HEK293 (cell line): ENCODE data around the gene REM2.

Experiments
- KLF8 ChIP-seq: fragments of 450-650 bp; formaldehyde crosslinking; IDR thresholded peaks from 2 replicates; pipeline ENCODE4 v1.5.1; 2016; ENCODE audit warnings: missing biosample characterization, missing genetic modification characterization
- SP7 ChIP-seq: fragments of 450-650 bp; formaldehyde crosslinking; IDR thresholded peaks from 2 replicates; pipeline ENCODE4 v1.5.1; 2016; ENCODE audit warnings: missing biosample characterization, missing genetic modification characterization
- TRIM28 ChIP-seq: IDR thresholded peaks from 2 replicates; pipeline ENCODE4 v1.6.1; 2011; ENCODE audit warnings: low read length, control low read depth, borderline replicate concordance
- ZBTB20 ChIP-seq: fragments of 450-650 bp; formaldehyde crosslinking; IDR thresholded peaks from 2 replicates; pipeline ENCODE4 v1.5.1; 2016; ENCODE audit warnings: missing biosample characterization, missing genetic modification characterization
- ZBTB48 ChIP-seq: fragments of 450-650 bp; formaldehyde crosslinking; IDR thresholded peaks from 2 replicates; pipeline ENCODE4 v1.5.1; 2016; ENCODE audit warnings: missing biosample characterization, missing genetic modification characterization
- ZBTB8A ChIP-seq: fragments of 450-650 bp; formaldehyde crosslinking; IDR thresholded peaks from 2 replicates; pipeline ENCODE4 v1.5.1; 2016; ENCODE audit warnings: missing biosample characterization, missing genetic modification characterization
- ZFHX2 ChIP-seq: fragments of 450-650 bp; formaldehyde crosslinking; conservative IDR thresholded peaks from 2 replicates; pipeline ENCODE4 v1.5.1; 2016; ENCODE audit warnings: missing biosample characterization, missing genetic modification characterization
- ZNF16 ChIP-seq: fragments of 450-650 bp; formaldehyde crosslinking; IDR thresholded peaks from 2 replicates; pipeline ENCODE4 v1.5.1; 2016; ENCODE audit warnings: low read depth, missing biosample characterization, missing genetic modification characterization
- ZNF169 ChIP-seq: fragments of 450-650 bp; formaldehyde crosslinking; IDR thresholded peaks from 2 replicates; pipeline ENCODE4 v1.5.1; 2016; ENCODE audit warnings: missing biosample characterization, missing genetic modification characterization
- ZNF175 ChIP-seq: fragments of 450-650 bp; formaldehyde crosslinking; IDR thresholded peaks from 2 replicates; pipeline ENCODE4 v1.5.1; 2016; ENCODE audit warnings: missing biosample characterization, missing genetic modification characterization
- ZNF239 ChIP-seq: fragments of 450-650 bp; formaldehyde crosslinking; IDR thresholded peaks from 2 replicates; pipeline ENCODE4 v1.5.1; 2016; ENCODE audit warnings: missing biosample characterization, missing genetic modification characterization
- ZNF266 ChIP-seq: fragments of 450-650 bp; formaldehyde crosslinking; IDR thresholded peaks from 2 replicates; pipeline ENCODE4 v1.5.1; 2016; ENCODE audit warnings: missing biosample characterization, missing genetic modification characterization, low read depth
- ZNF341 ChIP-seq: fragments of 450-650 bp; formaldehyde crosslinking; IDR thresholded peaks from 2 replicates; pipeline ENCODE4; 2016; ENCODE audit warnings: low read depth, missing biosample characterization, missing genetic modification characterization
- ZNF366 ChIP-seq: fragments of 450-650 bp; formaldehyde crosslinking; conservative IDR thresholded peaks from 2 replicates; pipeline ENCODE4 v1.5.1; 2016; ENCODE audit warnings: missing biosample characterization, missing genetic modification characterization
- ZNF37A ChIP-seq: fragments of 450-650 bp; IDR thresholded peaks from 2 replicates; pipeline ENCODE4 v1.5.1; 2018; ENCODE audit warnings: missing biosample characterization, missing genetic modification characterization
- ZNF391 ChIP-seq: fragments of 450-650 bp; formaldehyde crosslinking; IDR thresholded peaks from 2 replicates; pipeline ENCODE4 v1.5.1; 2016; ENCODE audit warnings: low read depth, missing biosample characterization, missing genetic modification characterization, borderline replicate concordance
- ZNF394 ChIP-seq: fragments of 450-650 bp; formaldehyde crosslinking; IDR thresholded peaks from 2 replicates; pipeline ENCODE4 v1.5.1; 2016; ENCODE audit warnings: missing biosample characterization, missing genetic modification characterization, mild to moderate bottlenecking, moderate library complexity, borderline replicate concordance
- ZNF514 ChIP-seq: fragments of 450-650 bp; formaldehyde crosslinking; IDR thresholded peaks from 2 replicates; pipeline ENCODE4 v1.5.1; 2016; ENCODE audit warnings: missing biosample characterization, missing genetic modification characterization
- ZNF600 ChIP-seq: fragments of 450-650 bp; formaldehyde crosslinking; IDR thresholded peaks from 2 replicates; pipeline ENCODE4 v1.5.1; 2016; ENCODE audit warnings: missing biosample characterization, missing genetic modification characterization
- ZNF660 ChIP-seq: fragments of 450-650 bp; IDR thresholded peaks from 2 replicates; pipeline ENCODE4 v1.5.1; 2018; ENCODE audit warnings: missing biosample characterization, mild to moderate bottlenecking, missing genetic modification characterization
- ZNF76 ChIP-seq: fragments of 450-650 bp; formaldehyde crosslinking; IDR thresholded peaks from 2 replicates; pipeline ENCODE4; 2016; ENCODE audit warnings: low read depth, missing biosample characterization, missing genetic modification characterization, borderline replicate concordance
- ZNF785 ChIP-seq: fragments of 450-650 bp; formaldehyde crosslinking; IDR thresholded peaks from 2 replicates; pipeline ENCODE4 v1.5.1; 2016; ENCODE audit warnings: missing biosample characterization, missing genetic modification characterization
- ZNF843 ChIP-seq: fragments of 450-650 bp; formaldehyde crosslinking; IDR thresholded peaks from 2 replicates; pipeline ENCODE4 v1.5.1; 2016; ENCODE audit warnings: missing biosample characterization, missing genetic modification characterization
- TF ChIP-seq, protein P1 (sequence below): fragments of 450-650 bp; formaldehyde crosslinking; IDR thresholded peaks from 2 replicates; pipeline ENCODE4 v1.5.1; 2016; ENCODE audit warnings: missing biosample characterization, missing genetic modification characterization
- TF ChIP-seq, protein P2 (sequence below): fragments of 450-650 bp; formaldehyde crosslinking; IDR thresholded peaks from 2 replicates; pipeline ENCODE4 v1.5.1; 2016; ENCODE audit warnings: missing biosample characterization, missing genetic modification characterization
- TF ChIP-seq, protein P3 (sequence below): fragments of 450-650 bp; formaldehyde crosslinking; IDR thresholded peaks from 2 replicates; pipeline ENCODE4 v1.5.1; 2016; ENCODE audit warnings: missing biosample characterization, missing genetic modification characterization
- TF ChIP-seq, protein P4 (sequence below): fragments of 450-650 bp; formaldehyde crosslinking; IDR thresholded peaks from 2 replicates; pipeline ENCODE4 v1.5.1; 2016; ENCODE audit warnings: missing biosample characterization, missing genetic modification characterization
- TF ChIP-seq, protein P5 (sequence below): IDR thresholded peaks from 2 replicates; pipeline ENCODE4 v1.6.1; 2011; ENCODE audit warnings: mild to moderate bottlenecking, low read depth, low read length, borderline replicate concordance
- TF ChIP-seq, protein P6 (sequence below): fragments of 450-650 bp; formaldehyde crosslinking; IDR thresholded peaks from 2 replicates; pipeline ENCODE4 v1.5.1; 2017; ENCODE audit warnings: missing biosample characterization, missing genetic modification characterization
- TF ChIP-seq, protein P7 (sequence below): fragments of 450-650 bp; formaldehyde crosslinking; IDR thresholded peaks from 2 replicates; pipeline ENCODE4 v1.5.1; 2016; ENCODE audit warnings: missing biosample characterization, missing genetic modification characterization

REM2 gene

DNA sequence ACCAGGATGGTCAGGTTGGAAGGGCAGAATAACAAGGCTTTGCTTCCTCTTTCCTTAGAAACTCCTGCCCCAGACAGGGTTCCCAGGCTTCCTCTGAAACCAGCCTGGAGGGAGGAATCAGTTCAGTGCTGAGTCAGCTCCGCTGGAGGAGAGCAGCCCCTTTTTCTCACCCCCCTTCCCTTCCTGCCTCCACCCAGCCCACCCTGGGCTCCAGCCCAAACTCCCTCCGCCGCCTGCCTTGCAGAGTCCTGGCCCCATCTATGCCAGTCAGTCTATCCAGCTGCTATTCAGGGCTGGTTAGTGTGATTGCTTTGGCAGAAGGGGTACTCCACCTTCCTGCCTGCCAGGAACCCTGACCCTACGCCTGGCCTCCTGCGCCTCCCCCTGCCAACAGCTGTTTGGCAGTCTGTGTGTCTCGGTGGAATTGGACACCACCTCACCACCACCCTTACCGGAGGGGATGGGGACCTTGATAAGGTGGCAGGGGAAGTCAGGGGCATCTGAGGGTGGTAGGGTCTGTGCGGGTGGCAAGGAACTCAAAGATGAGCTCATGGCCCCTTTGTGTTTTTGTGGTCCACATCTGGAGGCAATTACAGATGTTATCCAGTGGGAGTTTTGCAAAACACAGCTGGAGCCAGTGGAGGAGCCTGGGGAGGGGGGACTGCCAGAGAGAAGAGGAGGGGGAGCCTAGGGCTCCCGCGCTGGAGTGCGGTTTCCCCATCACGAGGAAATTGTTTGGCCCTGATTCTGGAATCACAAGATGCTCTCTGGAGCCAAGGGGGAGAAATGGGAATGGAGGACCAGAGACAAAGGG is 34.5 kb upstream of the REM2 start (continued):
- TF ChIP-seq, protein P1, sequence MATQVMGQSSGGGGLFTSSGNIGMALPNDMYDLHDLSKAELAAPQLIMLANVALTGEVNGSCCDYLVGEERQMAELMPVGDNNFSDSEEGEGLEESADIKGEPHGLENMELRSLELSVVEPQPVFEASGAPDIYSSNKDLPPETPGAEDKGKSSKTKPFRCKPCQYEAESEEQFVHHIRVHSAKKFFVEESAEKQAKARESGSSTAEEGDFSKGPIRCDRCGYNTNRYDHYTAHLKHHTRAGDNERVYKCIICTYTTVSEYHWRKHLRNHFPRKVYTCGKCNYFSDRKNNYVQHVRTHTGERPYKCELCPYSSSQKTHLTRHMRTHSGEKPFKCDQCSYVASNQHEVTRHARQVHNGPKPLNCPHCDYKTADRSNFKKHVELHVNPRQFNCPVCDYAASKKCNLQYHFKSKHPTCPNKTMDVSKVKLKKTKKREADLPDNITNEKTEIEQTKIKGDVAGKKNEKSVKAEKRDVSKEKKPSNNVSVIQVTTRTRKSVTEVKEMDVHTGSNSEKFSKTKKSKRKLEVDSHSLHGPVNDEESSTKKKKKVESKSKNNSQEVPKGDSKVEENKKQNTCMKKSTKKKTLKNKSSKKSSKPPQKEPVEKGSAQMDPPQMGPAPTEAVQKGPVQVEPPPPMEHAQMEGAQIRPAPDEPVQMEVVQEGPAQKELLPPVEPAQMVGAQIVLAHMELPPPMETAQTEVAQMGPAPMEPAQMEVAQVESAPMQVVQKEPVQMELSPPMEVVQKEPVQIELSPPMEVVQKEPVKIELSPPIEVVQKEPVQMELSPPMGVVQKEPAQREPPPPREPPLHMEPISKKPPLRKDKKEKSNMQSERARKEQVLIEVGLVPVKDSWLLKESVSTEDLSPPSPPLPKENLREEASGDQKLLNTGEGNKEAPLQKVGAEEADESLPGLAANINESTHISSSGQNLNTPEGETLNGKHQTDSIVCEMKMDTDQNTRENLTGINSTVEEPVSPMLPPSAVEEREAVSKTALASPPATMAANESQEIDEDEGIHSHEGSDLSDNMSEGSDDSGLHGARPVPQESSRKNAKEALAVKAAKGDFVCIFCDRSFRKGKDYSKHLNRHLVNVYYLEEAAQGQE (tag by site-specific recombination): no peak
- TF ChIP-seq, protein P2, sequence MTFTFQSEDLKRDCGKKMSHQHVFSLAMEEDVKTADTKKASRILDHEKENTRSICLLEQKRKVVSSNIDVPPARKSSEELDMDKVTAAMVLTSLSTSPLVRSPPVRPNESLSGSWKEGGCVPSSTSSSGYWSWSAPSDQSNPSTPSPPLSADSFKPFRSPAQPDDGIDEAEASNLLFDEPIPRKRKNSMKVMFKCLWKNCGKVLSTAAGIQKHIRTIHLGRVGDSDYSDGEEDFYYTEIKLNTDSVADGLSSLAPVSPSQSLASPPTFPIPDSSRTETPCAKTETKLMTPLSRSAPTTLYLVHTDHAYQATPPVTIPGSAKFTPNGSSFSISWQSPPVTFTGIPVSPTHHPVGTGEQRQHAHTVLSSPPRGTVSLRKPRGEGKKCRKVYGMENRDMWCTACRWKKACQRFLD (tag by site-specific recombination): no peak
- TF ChIP-seq ZNF239 (tag by site-specific recombination) (no peak), ZNF843 (no peak), ZNF660 (no peak), ZBTB8A (tag by site-specific recombination) (no peak), ZNF266 (tag by site-specific recombination) (no peak), ZNF366 (tag by site-specific recombination) (no peak), ZNF391 (tag by site-specific recombination) (no peak), ZNF37A (tag by site-specific recombination) (no peak), ZNF169 (tag by site-specific recombination) (no peak), SP7 (tag by site-specific recombination) (no peak), ZNF785 (tag by site-specific recombination) (no peak), ZNF600 (tag by site-specific recombination) (no peak), ZNF175 (tag by site-specific recombination) (no peak), KLF8 (tag by site-specific recombination) (no peak), ZNF16 (tag by site-specific recombination) (no peak), ZBTB48 (tag by site-specific recombination) (0 out of 2 replicates have a peak, but pooled peaks have one; percentile 14), TRIM28 (no peak), ZBTB20 (peak; percentile 68), ZNF394 (tag by site-specific recombination) (no peak), ZNF76 (no peak), ZNF341 (peak; percentile 44), ZNF514 (no peak), ZFHX2 (tag by site-specific recombination) (0 out of 2 replicates have a peak, but pooled peaks have one; percentile 52)
- TF ChIP-seq, protein P3, sequence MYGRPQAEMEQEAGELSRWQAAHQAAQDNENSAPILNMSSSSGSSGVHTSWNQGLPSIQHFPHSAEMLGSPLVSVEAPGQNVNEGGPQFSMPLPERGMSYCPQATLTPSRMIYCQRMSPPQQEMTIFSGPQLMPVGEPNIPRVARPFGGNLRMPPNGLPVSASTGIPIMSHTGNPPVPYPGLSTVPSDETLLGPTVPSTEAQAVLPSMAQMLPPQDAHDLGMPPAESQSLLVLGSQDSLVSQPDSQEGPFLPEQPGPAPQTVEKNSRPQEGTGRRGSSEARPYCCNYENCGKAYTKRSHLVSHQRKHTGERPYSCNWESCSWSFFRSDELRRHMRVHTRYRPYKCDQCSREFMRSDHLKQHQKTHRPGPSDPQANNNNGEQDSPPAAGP (tag by site-specific recombination): no peak
- TF ChIP-seq, protein P4, sequence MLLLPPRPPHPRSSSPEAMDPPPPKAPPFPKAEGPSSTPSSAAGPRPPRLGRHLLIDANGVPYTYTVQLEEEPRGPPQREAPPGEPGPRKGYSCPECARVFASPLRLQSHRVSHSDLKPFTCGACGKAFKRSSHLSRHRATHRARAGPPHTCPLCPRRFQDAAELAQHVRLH: no peak
- TF ChIP-seq, protein P5, sequence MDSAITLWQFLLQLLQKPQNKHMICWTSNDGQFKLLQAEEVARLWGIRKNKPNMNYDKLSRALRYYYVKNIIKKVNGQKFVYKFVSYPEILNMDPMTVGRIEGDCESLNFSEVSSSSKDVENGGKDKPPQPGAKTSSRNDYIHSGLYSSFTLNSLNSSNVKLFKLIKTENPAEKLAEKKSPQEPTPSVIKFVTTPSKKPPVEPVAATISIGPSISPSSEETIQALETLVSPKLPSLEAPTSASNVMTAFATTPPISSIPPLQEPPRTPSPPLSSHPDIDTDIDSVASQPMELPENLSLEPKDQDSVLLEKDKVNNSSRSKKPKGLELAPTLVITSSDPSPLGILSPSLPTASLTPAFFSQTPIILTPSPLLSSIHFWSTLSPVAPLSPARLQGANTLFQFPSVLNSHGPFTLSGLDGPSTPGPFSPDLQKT: no peak
- TF ChIP-seq, protein P6, sequence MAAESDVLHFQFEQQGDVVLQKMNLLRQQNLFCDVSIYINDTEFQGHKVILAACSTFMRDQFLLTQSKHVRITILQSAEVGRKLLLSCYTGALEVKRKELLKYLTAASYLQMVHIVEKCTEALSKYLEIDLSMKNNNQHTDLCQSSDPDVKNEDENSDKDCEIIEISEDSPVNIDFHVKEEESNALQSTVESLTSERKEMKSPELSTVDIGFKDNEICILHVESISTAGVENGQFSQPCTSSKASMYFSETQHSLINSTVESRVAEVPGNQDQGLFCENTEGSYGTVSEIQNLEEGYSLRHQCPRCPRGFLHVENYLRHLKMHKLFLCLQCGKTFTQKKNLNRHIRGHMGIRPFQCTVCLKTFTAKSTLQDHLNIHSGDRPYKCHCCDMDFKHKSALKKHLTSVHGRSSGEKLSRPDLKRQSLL: no peak
- TF ChIP-seq, protein P7, sequence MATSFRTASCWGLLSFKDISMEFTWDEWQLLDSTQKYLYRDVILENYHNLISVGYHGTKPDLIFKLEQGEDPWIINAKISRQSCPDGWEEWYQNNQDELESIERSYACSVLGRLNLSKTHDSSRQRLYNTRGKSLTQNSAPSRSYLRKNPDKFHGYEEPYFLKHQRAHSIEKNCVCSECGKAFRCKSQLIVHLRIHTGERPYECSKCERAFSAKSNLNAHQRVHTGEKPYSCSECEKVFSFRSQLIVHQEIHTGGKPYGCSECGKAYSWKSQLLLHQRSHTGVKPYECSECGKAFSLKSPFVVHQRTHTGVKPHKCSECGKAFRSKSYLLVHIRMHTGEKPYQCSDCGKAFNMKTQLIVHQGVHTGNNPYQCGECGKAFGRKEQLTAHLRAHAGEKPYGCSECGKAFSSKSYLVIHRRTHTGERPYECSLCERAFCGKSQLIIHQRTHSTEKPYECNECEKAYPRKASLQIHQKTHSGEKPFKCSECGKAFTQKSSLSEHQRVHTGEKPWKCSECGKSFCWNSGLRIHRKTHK: no peak
